RWPE2 (cell line): ENCODE results near the gene ARRDC1.
A peak's percentile ranks its signal among the peaks of the same experiment; 100 is the strongest.

ENCODE experiments used
- ATAC-seq: fragments of 200-7000 bp; cut with Tn5 transposase; 3 replicates; pipeline ENCODE4 v1.9.1; 2021; ENCODE audit warnings: low read depth
- DNase-seq: peaks from one replicate; pipeline ENCODE4 v3.0.0-alpha.2; 2020; ENCODE audit warnings: low spot score
- H3K27ac ChIP-seq: fragments of 450-650 bp; 2 replicates; pipeline ENCODE4 v1.5.1; 2017; ENCODE audit warnings: mild to moderate bottlenecking; ENCODE audit not compliant: poor library complexity, severe bottlenecking
- H3K27me3 ChIP-seq: fragments of 250-450 bp; sonication (Bioruptor Pico); 2 replicates; pipeline ENCODE4 v1.5.1; 2021; ENCODE audit warnings: mild to moderate bottlenecking, moderate library complexity; ENCODE audit not compliant: insufficient read depth, poor library complexity, severe bottlenecking
- H3K36me3 ChIP-seq: fragments of 250-450 bp; sonication (Bioruptor Pico); 2 replicates; pipeline ENCODE4 v1.5.1; 2020; ENCODE audit warnings: low read depth, mild to moderate bottlenecking, moderate library complexity
- H3K4me1 ChIP-seq: fragments of 250-450 bp; sonication (Bioruptor Pico); 2 replicates; pipeline ENCODE4 v1.5.1; 2021; ENCODE audit warnings: mild to moderate bottlenecking, moderate library complexity; ENCODE audit not compliant: insufficient read depth, poor library complexity, severe bottlenecking
- H3K4me3 ChIP-seq: fragments of 250-450 bp; sonication (Bioruptor Pico); 2 replicates; pipeline ENCODE4 v1.5.1; 2021; ENCODE audit warnings: mild to moderate bottlenecking, moderate library complexity; ENCODE audit not compliant: severe bottlenecking
- H3K9me3 ChIP-seq: fragments of 250-450 bp; sonication (Bioruptor Pico); 2 replicates; pipeline ENCODE4 v1.5.1; 2021; ENCODE audit warnings: mild to moderate bottlenecking, moderate library complexity; ENCODE audit not compliant: severe bottlenecking
- CTCF ChIP-seq: fragments of 450-650 bp; IDR thresholded peaks from one replicate; pipeline ENCODE4 v1.5.1; 2017; ENCODE audit warnings: mild to moderate bottlenecking, moderate library complexity; ENCODE audit not compliant: poor library complexity, severe bottlenecking

The ARRDC1 gene

GRCh38 chr9:137589441-137590122 is 15.9 kb upstream of the ARRDC1 start:
- DNase-seq (no peak), ATAC-seq (0 out of 3 replicates have a peak, but pooled peaks have one; percentile 2)
- Histone ChIP-seq H3K27ac (peak overlapping the region; percentile 56), H3K4me1 (no peaks in the 10 kb centered on the region), H3K27me3 (no peaks in the 10 kb centered on the region), H3K4me3 (peak overlapping the region; percentile 88), H3K36me3 (peaks cover 38% of the 10 kb centered on the region), H3K9me3 (no peaks in the 10 kb centered on the region)
- no peak for TF ChIP-seq CTCF

- Histone ChIP-seq H3K36me3 (peaks cover 33% of the 10 kb centered on the region), H3K9me3 (no peaks in the 10 kb centered on the region), H3K4me3 (peak overlapping the region; percentile 88), H3K27ac (peak overlapping the region; percentile 56), H3K4me1 (no peaks in the 10 kb centered on the region), H3K27me3 (no peaks in the 10 kb centered on the region)
- ATAC-seq (no peak), DNase-seq (no peak)
- TF ChIP-seq CTCF, result no peak
Observed at GRCh38 chr9:137590123-137590468, 15.4 kb upstream of the ARRDC1 start.

GRCh38 chr9:137590469-137591383 is 14.8 kb upstream of the ARRDC1 start, which contains the start of gene ZMYND19:
TSS of gene ZMYND19 (minus strand) at chr9:137590512. CDS start at chr9:137590263, 249 bp downstream.
- Histone ChIP-seq H3K4me3 (peak within 1 kb of the TSS; percentile 88), H3K27ac (peak within 1 kb of the TSS; percentile 56), H3K4me1 (no peaks in the 10 kb centered on the region), H3K9me3 (no peaks in the 10 kb centered on the region), H3K36me3 (peaks cover 27% of the 10 kb centered on the region), H3K27me3 (no peaks in the 10 kb centered on the region)
- DNase-seq, result peak; percentile 77
- TF ChIP-seq CTCF, result no peak
- peak; percentile 90 for ATAC-seq

- Histone ChIP-seq H3K27ac (no peak overlapping the region), H3K4me1 (no peaks in the 10 kb centered on the region), H3K4me3 (no peak overlapping the region), H3K36me3 (peaks cover 11% of the 10 kb centered on the region), H3K27me3 (no peaks in the 10 kb centered on the region), H3K9me3 (no peaks in the 10 kb centered on the region)
- no peak for TF ChIP-seq CTCF
- no peak for DNase-seq
- ATAC-seq, result no peak
Observed at GRCh38 chr9:137592767-137593166, 12.7 kb upstream of the ARRDC1 start.
